RWPE2 (cell line): Measurements from ENCODE around the gene ITIH4.

ENCODE experiments used
- ATAC-seq: fragments of 200-7000 bp; cut with Tn5 transposase; 3 replicates; pipeline ENCODE4 v1.9.1; 2021; ENCODE audit warnings: low read depth
- DNase-seq: peaks from one replicate; pipeline ENCODE4 v3.0.0-alpha.2; 2020; ENCODE audit warnings: low spot score
- H3K27ac ChIP-seq: fragments of 450-650 bp; 2 replicates; pipeline ENCODE4 v1.5.1; 2017; ENCODE audit warnings: mild to moderate bottlenecking; ENCODE audit not compliant: poor library complexity, severe bottlenecking
- H3K27me3 ChIP-seq: fragments of 250-450 bp; sonication (Bioruptor Pico); 2 replicates; pipeline ENCODE4 v1.5.1; 2021; ENCODE audit warnings: mild to moderate bottlenecking, moderate library complexity; ENCODE audit not compliant: insufficient read depth, poor library complexity, severe bottlenecking
- H3K36me3 ChIP-seq: fragments of 250-450 bp; sonication (Bioruptor Pico); 2 replicates; pipeline ENCODE4 v1.5.1; 2020; ENCODE audit warnings: low read depth, mild to moderate bottlenecking, moderate library complexity
- H3K4me1 ChIP-seq: fragments of 250-450 bp; sonication (Bioruptor Pico); 2 replicates; pipeline ENCODE4 v1.5.1; 2021; ENCODE audit warnings: mild to moderate bottlenecking, moderate library complexity; ENCODE audit not compliant: insufficient read depth, poor library complexity, severe bottlenecking
- H3K4me3 ChIP-seq: fragments of 250-450 bp; sonication (Bioruptor Pico); 2 replicates; pipeline ENCODE4 v1.5.1; 2021; ENCODE audit warnings: mild to moderate bottlenecking, moderate library complexity; ENCODE audit not compliant: severe bottlenecking
- H3K9me3 ChIP-seq: fragments of 250-450 bp; sonication (Bioruptor Pico); 2 replicates; pipeline ENCODE4 v1.5.1; 2021; ENCODE audit warnings: mild to moderate bottlenecking, moderate library complexity; ENCODE audit not compliant: severe bottlenecking
- CTCF ChIP-seq: fragments of 450-650 bp; IDR thresholded peaks from one replicate; pipeline ENCODE4 v1.5.1; 2017; ENCODE audit warnings: mild to moderate bottlenecking, moderate library complexity; ENCODE audit not compliant: poor library complexity, severe bottlenecking

ITIH4 gene

GRCh38 chr3:52805270-52806039, 25.0 kb downstream of the ITIH4 start:
- no peak overlapping the region for H3K4me3 ChIP-seq
- no peaks in the 10 kb centered on the region for H3K27me3 ChIP-seq
- DNase-seq (no peak), ATAC-seq (no peak)
- H3K36me3 ChIP-seq = no peaks in the 10 kb centered on the region
- no peak for TF ChIP-seq CTCF
- no peaks in the 10 kb centered on the region for H3K4me1 ChIP-seq
- no peaks in the 10 kb centered on the region for H3K9me3 ChIP-seq
- H3K27ac ChIP-seq = no peak overlapping the region

- Histone ChIP-seq H3K4me1 (no peaks in the 10 kb centered on the region), H3K27me3 (no peaks in the 10 kb centered on the region), H3K4me3 (no peak overlapping the region), H3K9me3 (no peaks in the 10 kb centered on the region), H3K27ac (no peak overlapping the region), H3K36me3 (no peaks in the 10 kb centered on the region)
- TF ChIP-seq CTCF = no peak
- ATAC-seq = no peak
- DNase-seq = no peak
These were observed 28.6 kb downstream of the ITIH4 start for GRCh38 chr3:52801839-52802238.

GRCh38 chr3:52800079-52800478, 30.4 kb downstream of the ITIH4 start:
- no peak for TF ChIP-seq CTCF
- Histone ChIP-seq H3K27ac (no peak overlapping the region), H3K9me3 (no peaks in the 10 kb centered on the region), H3K27me3 (no peaks in the 10 kb centered on the region), H3K4me1 (no peaks in the 10 kb centered on the region), H3K36me3 (no peaks in the 10 kb centered on the region), H3K4me3 (no peak overlapping the region)
- DNase-seq (no peak), ATAC-seq (no peak)

DNA sequence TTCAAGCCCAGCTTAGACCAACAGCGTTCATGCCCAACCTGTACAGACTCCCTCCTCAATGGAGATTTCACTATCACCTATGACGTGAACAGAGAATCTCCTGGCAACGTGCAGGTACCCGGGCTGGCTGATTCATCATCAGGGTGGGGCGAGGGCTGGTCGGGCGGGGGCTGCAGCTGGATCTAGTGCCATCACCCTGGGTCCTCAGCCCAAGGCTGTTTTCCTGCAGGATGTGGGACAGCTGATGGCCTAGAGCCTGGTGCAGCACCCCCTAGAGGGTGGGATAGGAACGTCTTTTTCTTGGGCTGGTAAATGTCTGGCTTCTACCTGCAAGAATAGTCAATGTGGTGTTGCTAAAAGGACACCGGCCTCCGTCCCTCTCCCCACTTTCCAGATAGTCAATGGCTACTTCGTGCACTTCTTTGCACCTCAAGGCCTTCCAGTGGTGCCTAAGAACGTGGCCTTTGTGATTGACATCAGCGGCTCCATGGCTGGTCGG, 31.4 kb downstream of the ITIH4 start:
- Histone ChIP-seq H3K36me3 (no peaks in the 10 kb centered on the region), H3K4me3 (no peak overlapping the region), H3K4me1 (no peaks in the 10 kb centered on the region), H3K9me3 (no peaks in the 10 kb centered on the region), H3K27ac (no peak overlapping the region), H3K27me3 (no peaks in the 10 kb centered on the region)
- ATAC-seq (peak; percentile 82), DNase-seq (peak; percentile 80)
- peak; percentile 59 for TF ChIP-seq CTCF

- Histone ChIP-seq H3K9me3 (no peaks in the 10 kb centered on the region), H3K27ac (no peak overlapping the region), H3K4me1 (no peaks in the 10 kb centered on the region), H3K36me3 (no peaks in the 10 kb centered on the region), H3K4me3 (no peak overlapping the region), H3K27me3 (no peaks in the 10 kb centered on the region)
- DNase-seq (no peak), ATAC-seq (no peak; the same call in 1 of the 3 replicates)
- TF ChIP-seq CTCF = no peak
These were observed 32.0 kb downstream of the ITIH4 start for GRCh38 chr3:52798376-52798977.
